K562 (cell line): Measurements from ENCODE around the gene WFIKKN1. TPM values are rescaled to one million over a fixed set of nuclear protein-coding genes. Genes with fewer than 3 reads are reported as not detected.

Experiments
- ATF6 ChIP-seq: sonication (generic); formaldehyde crosslinking; IDR thresholded peaks from 2 replicates; pipeline ENCODE4 v1.4.0; 2020; ENCODE audit warnings: mild to moderate bottlenecking, missing genetic modification reagents
- CHD7 ChIP-seq: fragments of 200-600 bp; sonication (generic); IDR thresholded peaks from one replicate; pipeline ENCODE4 v1.6.1; 2012; ENCODE audit warnings: mild to moderate bottlenecking, low read depth, low read length, inconsistent platforms
- EP400 ChIP-seq: fragments of 450-650 bp; IDR thresholded peaks from 2 replicates; pipeline ENCODE4 v1.6.1; 2017; ENCODE audit warnings: antibody characterized with exemption, mild to moderate bottlenecking, moderate library complexity
- MAFG ChIP-seq: fragments of 450-650 bp; conservative IDR thresholded peaks from 2 replicates; pipeline ENCODE4 v1.6.1; 2016; ENCODE audit warnings: missing genetic modification characterization, missing compliant biosample characterization
- MCM3 ChIP-seq: fragments of 450-650 bp; IDR thresholded peaks from 2 replicates; pipeline ENCODE4 v1.6.1; 2016
- NCOA6 ChIP-seq: fragments of 450-650 bp; IDR thresholded peaks from 2 replicates; pipeline ENCODE4 v1.6.1; 2017; ENCODE audit warnings: mild to moderate bottlenecking
- PCBP2 ChIP-seq: fragments of 200-400 bp; formaldehyde crosslinking; IDR thresholded peaks from 2 replicates; pipeline ENCODE4 v1.6.1; 2018; ENCODE audit warnings: low read length, low read depth, mild to moderate bottlenecking, moderate library complexity; ENCODE audit not compliant: poor library complexity, severe bottlenecking
- PHB ChIP-seq: fragments of 250-450 bp; sonication (Bioruptor Pico); IDR thresholded peaks from 2 replicates; pipeline ENCODE4 v1.5.0; 2021
- U2AF1 ChIP-seq: fragments of 200-400 bp; formaldehyde crosslinking; optimal IDR thresholded peaks from 2 replicates; pipeline ENCODE3; 2017; ENCODE audit warnings: mild to moderate bottlenecking, low read depth, low read length, moderate library complexity
- polyA plus RNA-seq, 8 experiments: library from polyadenylated mRNA; depleted of rRNA in 4 of 8; stranded (reverse) in 5 of 8; unstranded in 3 of 8; fragments of >200 nt; fragmentation: Nextera tagmentation in 2 of 8; fragmentation: Illumina TruSeq in 1 of 8; extraction: Ambion mirVana in 2 of 8; extraction: Trizol in 1 of 8; gene quantifications; 2 replicates each; pipeline versions ENCODE4 v1.2.1 to v1.2.3, GENCODE V29; 2011 to 2014; ENCODE audit warnings: inconsistent platforms in 1 of 8, missing spikeins in 1 of 8
- total RNA-seq, 7 experiments: library from RNA; depleted of rRNA in 6 of 7; stranded (reverse); fragments of >200 nt in 6 of 7; fragmentation: Illumina TruSeq in 2 of 7; extraction: Trizol in 2 of 7; gene quantifications; 2 replicates each; pipeline versions ENCODE4 v1.2.1 to v1.2.3, GENCODE V29; 2011 to 2021; ENCODE audit warnings: low replicate concordance in 1 of 7
- TF ChIP-seq, protein P1 (sequence below): sonication (generic); IDR thresholded peaks from 2 replicates; pipeline ENCODE4 v1.6.1; 2016
- TF ChIP-seq, protein P2 (sequence below): fragments of 450-650 bp; IDR thresholded peaks from 2 replicates; pipeline ENCODE4 v1.6.1; 2014; ENCODE audit warnings: low read depth, mild to moderate bottlenecking, moderate library complexity, borderline replicate concordance

Gene WFIKKN1
- total and polyA plus RNA-seq, 9 of the 15 experiments (the other 6 are each of a cell fraction or from before 2014, with no cell fraction given) = 0.14 to 1.1 (median 0.50) TPM; not detected in 4

DNA sequence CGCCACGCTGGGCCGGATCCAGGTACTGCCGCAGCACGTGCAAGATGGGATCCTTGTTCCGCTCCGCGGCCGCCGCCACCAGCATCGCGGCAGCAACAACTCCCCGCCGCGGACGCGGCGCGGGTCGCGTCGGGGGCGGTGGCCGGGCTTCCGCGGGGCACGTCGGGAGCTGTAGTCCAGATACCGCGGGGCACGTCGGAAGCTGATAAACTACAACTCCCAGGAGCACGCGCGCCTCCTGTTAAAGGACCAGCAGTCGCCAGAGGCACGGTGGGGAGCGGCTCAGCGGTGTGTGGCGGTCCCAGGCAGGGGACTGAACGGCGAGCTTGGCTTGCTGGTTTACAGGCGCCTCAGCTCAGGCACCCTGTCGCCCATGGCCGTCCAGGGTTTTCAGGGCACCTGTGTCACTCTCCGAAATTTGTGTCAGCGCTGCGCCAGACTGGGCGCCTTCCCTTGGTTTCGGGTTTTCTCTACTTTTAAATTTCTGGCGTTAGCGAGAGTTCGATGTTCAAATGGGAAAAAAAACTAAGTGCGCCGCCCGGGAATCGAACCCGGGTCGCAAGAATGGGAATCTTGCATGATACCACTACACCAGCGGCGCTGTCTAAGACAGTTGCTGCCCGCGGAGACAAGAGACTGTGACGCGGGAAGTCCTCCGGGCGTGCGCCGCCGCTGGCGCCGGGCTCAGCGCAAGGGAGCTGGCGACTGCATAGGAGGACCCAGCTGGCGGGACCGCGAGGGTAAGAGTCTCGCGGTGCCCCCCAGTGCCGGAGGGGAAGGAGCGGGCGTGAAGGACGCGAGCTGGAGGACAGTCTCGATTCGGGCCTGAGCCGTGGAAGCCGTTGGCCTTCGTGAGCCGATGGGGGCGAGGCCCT, 5.7 kb downstream of the WFIKKN1 start, which contains the start of gene METTL26 (continued):
- TF ChIP-seq CHD7 = no peak
- peak; percentile 84 for TF ChIP-seq EP400
- TF ChIP-seq, protein P1, sequence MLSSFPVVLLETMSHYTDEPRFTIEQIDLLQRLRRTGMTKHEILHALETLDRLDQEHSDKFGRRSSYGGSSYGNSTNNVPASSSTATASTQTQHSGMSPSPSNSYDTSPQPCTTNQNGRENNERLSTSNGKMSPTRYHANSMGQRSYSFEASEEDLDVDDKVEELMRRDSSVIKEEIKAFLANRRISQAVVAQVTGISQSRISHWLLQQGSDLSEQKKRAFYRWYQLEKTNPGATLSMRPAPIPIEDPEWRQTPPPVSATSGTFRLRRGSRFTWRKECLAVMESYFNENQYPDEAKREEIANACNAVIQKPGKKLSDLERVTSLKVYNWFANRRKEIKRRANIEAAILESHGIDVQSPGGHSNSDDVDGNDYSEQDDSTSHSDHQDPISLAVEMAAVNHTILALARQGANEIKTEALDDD = no peak
- no peak for TF ChIP-seq PCBP2
- TF ChIP-seq PHB (CRISPR knock-in tag) = 0 out of 2 replicates have a peak, but pooled peaks have one; percentile 13
- TF ChIP-seq, protein P2, sequence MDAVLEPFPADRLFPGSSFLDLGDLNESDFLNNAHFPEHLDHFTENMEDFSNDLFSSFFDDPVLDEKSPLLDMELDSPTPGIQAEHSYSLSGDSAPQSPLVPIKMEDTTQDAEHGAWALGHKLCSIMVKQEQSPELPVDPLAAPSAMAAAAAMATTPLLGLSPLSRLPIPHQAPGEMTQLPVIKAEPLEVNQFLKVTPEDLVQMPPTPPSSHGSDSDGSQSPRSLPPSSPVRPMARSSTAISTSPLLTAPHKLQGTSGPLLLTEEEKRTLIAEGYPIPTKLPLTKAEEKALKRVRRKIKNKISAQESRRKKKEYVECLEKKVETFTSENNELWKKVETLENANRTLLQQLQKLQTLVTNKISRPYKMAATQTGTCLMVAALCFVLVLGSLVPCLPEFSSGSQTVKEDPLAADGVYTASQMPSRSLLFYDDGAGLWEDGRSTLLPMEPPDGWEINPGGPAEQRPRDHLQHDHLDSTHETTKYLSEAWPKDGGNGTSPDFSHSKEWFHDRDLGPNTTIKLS = peak; percentile 94
- TF ChIP-seq MAFG (tag) = no peak
- peak; percentile 95 for TF ChIP-seq NCOA6
- peak; percentile 85; the same call in 1 of the 2 replicates for TF ChIP-seq ATF6 (CRISPR knock-in tag)
- TF ChIP-seq U2AF1 = peak; percentile 73
- TF ChIP-seq MCM3 = no peak
